HepG2 (cell line): ENCODE measurements around the gene ARL3. TPM values are rescaled to one million over a fixed set of nuclear protein-coding genes. Genes with fewer than 3 reads are reported as not detected.
A peak's percentile ranks its signal among the peaks of the same experiment; 100 is the strongest.

Experiments used
- BCL6 ChIP-seq: IDR thresholded peaks from 2 replicates; pipeline ENCODE4 v1.6.1; 2016; ENCODE audit warnings: missing genetic modification reagents, missing compliant biosample characterization
- BRCA1 ChIP-seq: sonication (generic); formaldehyde crosslinking; IDR thresholded peaks from 2 replicates; pipeline ENCODE4 v1.4.0; 2020; ENCODE audit warnings: missing genetic modification reagents
- CBX2 ChIP-seq, 2 experiments: fragments of 200-600 bp in 1 of 2; sonication (generic); formaldehyde crosslinking in 1 of 2; IDR thresholded peaks; 2 replicates each; pipeline versions ENCODE4 v1.7.0 to v1.8.1; 2018 to 2022; ENCODE audit warnings: low read depth in 2 of 2, low read length in 1 of 2, mild to moderate bottlenecking in 1 of 2, missing genetic modification reagents in 1 of 2
- ELF1 ChIP-seq: sonication (generic); formaldehyde crosslinking; IDR thresholded peaks from 2 replicates; pipeline ENCODE4 v1.4.0; 2020; ENCODE audit warnings: missing genetic modification reagents
- FLYWCH1 ChIP-seq: sonication (generic); formaldehyde crosslinking; IDR thresholded peaks from 2 replicates; pipeline ENCODE4 v1.8.1; 2023; ENCODE audit warnings: mild to moderate bottlenecking, missing genetic modification reagents
- IKZF1 ChIP-seq: fragments of 450-650 bp; IDR thresholded peaks from 2 replicates; pipeline ENCODE4 v1.7.1; 2016
- LBX2 ChIP-seq: sonication (generic); formaldehyde crosslinking; IDR thresholded peaks from 2 replicates; pipeline ENCODE4 v1.5.0; 2020; ENCODE audit warnings: missing genetic modification reagents, mild to moderate bottlenecking, borderline replicate concordance
- NCOA2 ChIP-seq: sonication (generic); formaldehyde crosslinking; IDR thresholded peaks from 2 replicates; pipeline ENCODE4 v1.8.0; 2022; ENCODE audit warnings: inconsistent platforms
- POLR2AphosphoS5 ChIP-seq: IDR thresholded peaks from 2 replicates; pipeline ENCODE4 v1.6.1; 2012; ENCODE audit warnings: low read depth, low read length
- PPARG ChIP-seq: conservative IDR thresholded peaks from 2 replicates; pipeline ENCODE4 v1.6.1; 2016; ENCODE audit warnings: missing biosample characterization, missing genetic modification reagents
- SMC3 ChIP-seq: IDR thresholded peaks from 2 replicates; pipeline ENCODE4 v1.6.1; 2011; ENCODE audit warnings: low read length, improper control_type of control experiment
- STAG1 ChIP-seq: sonication (generic); formaldehyde crosslinking; IDR thresholded peaks from 2 replicates; pipeline ENCODE4 v1.4.0; 2020; ENCODE audit warnings: missing genetic modification reagents
- SUZ12 ChIP-seq: fragments of 150-350 bp; IDR thresholded peaks from 2 replicates; pipeline ENCODE4 v1.6.1; 2014; ENCODE audit warnings: low read depth, low read length
- TOE1 ChIP-seq: sonication (generic); formaldehyde crosslinking; IDR thresholded peaks from 2 replicates; pipeline ENCODE4 v1.4.0; 2020; ENCODE audit warnings: mild to moderate bottlenecking, missing genetic modification reagents
- TRIM24 ChIP-seq: sonication (generic); formaldehyde crosslinking; IDR thresholded peaks from 2 replicates; pipeline ENCODE4 v1.8.0; 2022; ENCODE audit warnings: mild to moderate bottlenecking, missing genetic modification reagents
- ZBTB3 ChIP-seq: sonication (generic); formaldehyde crosslinking; IDR thresholded peaks from 2 replicates; pipeline ENCODE4 v1.4.0; 2020; ENCODE audit warnings: low read depth, mild to moderate bottlenecking, moderate library complexity, missing genetic modification reagents, borderline replicate concordance
- ZC3H4 ChIP-seq: sonication (generic); formaldehyde crosslinking; IDR thresholded peaks from 2 replicates; pipeline ENCODE4 v1.4.0; 2020; ENCODE audit warnings: missing genetic modification reagents, borderline replicate concordance
- ZNF207 ChIP-seq: fragments of 450-650 bp; IDR thresholded peaks from 2 replicates; pipeline ENCODE4 v1.6.1; 2016; ENCODE audit warnings: antibody characterized with exemption, borderline replicate concordance
- ZNF333 ChIP-seq: sonication (generic); formaldehyde crosslinking; IDR thresholded peaks from 2 replicates; pipeline ENCODE4 v1.4.0; 2020; ENCODE audit warnings: mild to moderate bottlenecking, missing genetic modification reagents, borderline replicate concordance
- ZNF563 ChIP-seq: sonication (generic); formaldehyde crosslinking; IDR thresholded peaks from 2 replicates; pipeline ENCODE4 v1.8.0; 2022; ENCODE audit warnings: mild to moderate bottlenecking, moderate library complexity, missing genetic modification reagents
- ZNF569 ChIP-seq: sonication (generic); formaldehyde crosslinking; IDR thresholded peaks from 2 replicates; pipeline ENCODE4 v1.5.0; 2020; ENCODE audit warnings: mild to moderate bottlenecking, missing genetic modification reagents, moderate library complexity, borderline replicate concordance
- ZNF577 ChIP-seq: sonication (generic); formaldehyde crosslinking; IDR thresholded peaks from 2 replicates; pipeline ENCODE4 v1.4.0; 2020; ENCODE audit warnings: mild to moderate bottlenecking, low read depth, missing genetic modification reagents, borderline replicate concordance
- ZNF629 ChIP-seq: sonication (generic); formaldehyde crosslinking; conservative IDR thresholded peaks from 2 replicates; pipeline ENCODE4 v1.5.0; 2020; ENCODE audit warnings: missing genetic modification reagents
- ZNF691 ChIP-seq: sonication (generic); formaldehyde crosslinking; IDR thresholded peaks from 2 replicates; pipeline ENCODE4 v1.4.0; 2020; ENCODE audit warnings: missing genetic modification reagents, low read depth, mild to moderate bottlenecking, borderline replicate concordance
- ZNF780A ChIP-seq: sonication (generic); formaldehyde crosslinking; IDR thresholded peaks from 2 replicates; pipeline ENCODE4 v1.8.0; 2022; ENCODE audit warnings: mild to moderate bottlenecking, missing genetic modification reagents, moderate library complexity
- polyA plus RNA-seq, 8 experiments: library from polyadenylated mRNA; depleted of rRNA in 3 of 8; stranded (reverse) in 7 of 8; unstranded in 1 of 8; fragments of >200 nt; fragmentation: Illumina TruSeq in 4 of 8; extraction: Trizol in 4 of 8; gene quantifications; 2 replicates each; pipeline versions ENCODE4 v1.2.1 to v1.2.3, GENCODE V29; 2011 to 2016; ENCODE audit warnings: low read depth in 4 of 8, missing spikeins in 1 of 8, mixed read lengths in 1 of 8; ENCODE audit not compliant: insufficient read depth in 1 of 8
- total RNA-seq, 5 experiments: library from RNA; depleted of rRNA; stranded (reverse); fragments of >200 nt; fragmentation: Illumina TruSeq; extraction: Trizol; gene quantifications; 2 replicates each; pipeline ENCODE4 v1.2.3, GENCODE V29; 2016; ENCODE audit warnings: low read depth in 1 of 5
- TF ChIP-seq, protein P1 (sequence below): sonication (generic); formaldehyde crosslinking; IDR thresholded peaks from 2 replicates; pipeline ENCODE4 v1.4.0; 2020; ENCODE audit warnings: missing genetic modification reagents
- TF ChIP-seq, protein P2 (sequence below): sonication (generic); formaldehyde crosslinking; IDR thresholded peaks from 2 replicates; pipeline ENCODE4 v1.4.0; 2020; ENCODE audit warnings: missing genetic modification reagents

Gene ARL3
- total and polyA plus RNA-seq, 2 of the 13 experiments (the other 11 are each of a cell fraction or from before 2014, with no cell fraction given) = 5.2 to 6.6 TPM

DNA sequence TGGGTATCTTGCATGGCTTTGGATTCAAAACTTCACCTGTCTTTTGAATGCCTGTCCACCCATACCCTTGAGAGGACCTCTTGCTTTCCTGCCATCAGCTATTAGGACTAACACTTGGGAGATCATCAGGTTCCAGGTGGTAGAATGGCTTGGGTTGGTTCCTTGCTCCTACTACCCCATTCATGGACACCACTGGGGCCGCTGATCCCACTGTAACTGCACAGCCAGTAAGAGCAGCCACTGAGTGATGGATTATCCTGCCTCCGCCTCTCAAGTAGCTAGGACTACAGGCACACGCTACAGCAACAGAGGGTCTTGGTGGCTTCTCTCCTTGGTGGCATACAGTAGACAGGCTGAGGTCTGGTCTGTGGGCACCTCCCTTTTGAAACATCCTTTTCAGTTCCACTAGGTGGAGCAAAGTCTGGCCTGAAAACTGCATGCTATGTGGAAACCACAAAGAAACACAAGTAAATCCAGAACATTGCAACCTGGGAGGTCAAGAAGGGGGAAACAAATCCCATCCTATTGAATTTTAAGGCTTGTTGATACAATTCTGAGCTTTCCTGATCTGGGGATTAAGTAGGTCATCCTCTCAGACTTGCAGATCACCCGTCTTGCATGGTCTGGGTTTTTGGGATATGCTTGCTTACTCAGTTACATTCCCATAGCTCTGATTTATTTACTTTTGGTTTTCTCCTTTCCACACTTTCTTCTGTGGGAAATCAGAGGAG is 38.9 kb upstream of the ARL3 start (continued):
- TF ChIP-seq ZNF569 (no peak), SUZ12 (no peak), ZBTB3 (CRISPR knock-in tag) (no peak), ELF1 (CRISPR knock-in tag) (no peak), ZNF333 (CRISPR knock-in tag) (no peak), ZNF629 (CRISPR knock-in tag) (no peak), ZNF577 (no peak), CBX2 (IDR thresholded peaks at IDR 0.05; ENCODE audit: low read depth, low read length) (no peak), CBX2 (CRISPR knock-in tag; IDR thresholded peaks at IDR 0.05; ENCODE audit: low read depth) (no peak), LBX2 (0 out of 2 replicates have a peak, but pooled peaks have one; percentile 28), BRCA1 (CRISPR knock-in tag) (no peak), FLYWCH1 (CRISPR knock-in tag) (no peak), IKZF1 (no peak), STAG1 (CRISPR knock-in tag) (peak; percentile 67), PPARG (CRISPR knock-in tag) (no peak), TRIM24 (no peak), NCOA2 (CRISPR knock-in tag) (no peak), ZNF780A (CRISPR knock-in tag) (no peak), ZC3H4 (CRISPR knock-in tag) (no peak), ZNF691 (no peak), ZNF563 (no peak), ZNF207 (no peak), BCL6 (CRISPR knock-in tag) (no peak), POLR2AphosphoS5 (no peak), SMC3 (peak; percentile 86), TOE1 (0 out of 2 replicates have a peak, but pooled peaks have one; percentile 32)
- TF ChIP-seq, protein P1, sequence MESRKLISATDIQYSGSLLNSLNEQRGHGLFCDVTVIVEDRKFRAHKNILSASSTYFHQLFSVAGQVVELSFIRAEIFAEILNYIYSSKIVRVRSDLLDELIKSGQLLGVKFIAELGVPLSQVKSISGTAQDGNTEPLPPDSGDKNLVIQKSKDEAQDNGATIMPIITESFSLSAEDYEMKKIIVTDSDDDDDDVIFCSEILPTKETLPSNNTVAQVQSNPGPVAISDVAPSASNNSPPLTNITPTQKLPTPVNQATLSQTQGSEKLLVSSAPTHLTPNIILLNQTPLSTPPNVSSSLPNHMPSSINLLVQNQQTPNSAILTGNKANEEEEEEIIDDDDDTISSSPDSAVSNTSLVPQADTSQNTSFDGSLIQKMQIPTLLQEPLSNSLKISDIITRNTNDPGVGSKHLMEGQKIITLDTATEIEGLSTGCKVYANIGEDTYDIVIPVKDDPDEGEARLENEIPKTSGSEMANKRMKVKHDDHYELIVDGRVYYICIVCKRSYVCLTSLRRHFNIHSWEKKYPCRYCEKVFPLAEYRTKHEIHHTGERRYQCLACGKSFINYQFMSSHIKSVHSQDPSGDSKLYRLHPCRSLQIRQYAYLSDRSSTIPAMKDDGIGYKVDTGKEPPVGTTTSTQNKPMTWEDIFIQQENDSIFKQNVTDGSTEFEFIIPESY = no peak
- TF ChIP-seq, protein P2, sequence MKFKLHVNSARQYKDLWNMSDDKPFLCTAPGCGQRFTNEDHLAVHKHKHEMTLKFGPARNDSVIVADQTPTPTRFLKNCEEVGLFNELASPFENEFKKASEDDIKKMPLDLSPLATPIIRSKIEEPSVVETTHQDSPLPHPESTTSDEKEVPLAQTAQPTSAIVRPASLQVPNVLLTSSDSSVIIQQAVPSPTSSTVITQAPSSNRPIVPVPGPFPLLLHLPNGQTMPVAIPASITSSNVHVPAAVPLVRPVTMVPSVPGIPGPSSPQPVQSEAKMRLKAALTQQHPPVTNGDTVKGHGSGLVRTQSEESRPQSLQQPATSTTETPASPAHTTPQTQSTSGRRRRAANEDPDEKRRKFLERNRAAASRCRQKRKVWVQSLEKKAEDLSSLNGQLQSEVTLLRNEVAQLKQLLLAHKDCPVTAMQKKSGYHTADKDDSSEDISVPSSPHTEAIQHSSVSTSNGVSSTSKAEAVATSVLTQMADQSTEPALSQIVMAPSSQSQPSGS (CRISPR knock-in tag) = no peak
